Left cardiac atrium (tissue), 4 donors: ENCODE data around the gene NSMCE3. TPM values are rescaled to one million over a fixed set of nuclear protein-coding genes. Genes with fewer than 3 reads are reported as not detected.
"Not testable (repeated sequence)": the region's sequence is repeated elsewhere in the genome, so short reads cannot be mapped to it uniquely, and the experiment has no call there.

Experiments used
- ATAC-seq, 2 donors: fragments of 200-7000 bp; cut with Tn5 transposase; one replicate each; pipeline ENCODE4 v1.9.1; 2020; ENCODE audit warnings: mild to moderate bottlenecking in 2 of 2, moderate library complexity in 2 of 2
- DNase-seq: peaks from one replicate; pipeline ENCODE4 v3.0.0-alpha.2; 2020
- intact Hi-C, 2 donors: fragments of 100-400 bp; cut with DNase I; formaldehyde crosslinking; loops; one replicate each; pipeline versions ENCODE4 v1.14.1 to v1.15.1; 2022 to 2023
- total RNA-seq, 2 donors: library from RNA; stranded (reverse); fragmentation: NEBNext Ultra II Directional; extraction: Animal tissue kit (Norgen Biotek cat#: 25700); gene quantifications; one replicate each; pipeline ENCODE4 v1.2.1, GENCODE V29; 2021
- donor health status: DM: no; HTN: yes; CAD: no.
- donor health status: DM: no; HTN: yes; CAD: no; lungs with severe emphysema.
- donor health status: DM: yes; HTN: yes; CAD: no.
- donor health status: Dilated cardiomyopathy.

Gene NSMCE3
- total RNA-seq, 2 donors from 2014 or later: 5.5 to 9.3 TPM

GRCh38 chr15:29224987-29225363 is 44.6 kb downstream of the NSMCE3 start:
- intact Hi-C loops, DNase-seq, ATAC-seq: not testable (repeated sequence)

- not testable (repeated sequence) for ATAC-seq
These were observed 45.2 kb downstream of the NSMCE3 start for GRCh38 chr15:29224235-29224986.

GRCh38 chr15:29223640-29224039 is 46.0 kb downstream of the NSMCE3 start:
- DNase-seq (no peak), ATAC-seq (no peak)
- intact Hi-C loops: no loop called here

More at GRCh38 chr15:29224235-29224986, 45.2 kb downstream of the NSMCE3 start:
- DNase-seq, intact Hi-C loops: not testable (repeated sequence)

GRCh38 chr15:29222129-29222853 is 47.3 kb downstream of the NSMCE3 start:
- intact Hi-C loops: no loop called here
- no peak for DNase-seq
- no peak for ATAC-seq

GRCh38 chr15:29220852-29221251 is 48.8 kb downstream of the NSMCE3 start:
- DNase-seq (no peak), ATAC-seq (no peak)
- intact Hi-C loops: no loop called here

GRCh38 chr15:29216955-29217354 is 52.7 kb downstream of the NSMCE3 start:
- DNase-seq: no peak
- intact Hi-C loops: no loop called here
- ATAC-seq: no peak
